NT2/D1 (cell line): ENCODE measurements around the gene RND3.

Source experiments
- SUZ12 ChIP-seq: IDR thresholded peaks from 2 replicates; pipeline ENCODE4 v1.6.1; 2011; ENCODE audit not compliant: insufficient read length, insufficient read depth; ENCODE audit errors: extremely low read depth
- YY1 ChIP-seq: IDR thresholded peaks from 2 replicates; pipeline ENCODE4 v1.6.1; 2011; ENCODE audit not compliant: insufficient read length, insufficient read depth
- ZNF274 ChIP-seq: IDR thresholded peaks from 2 replicates; pipeline ENCODE4 v1.6.1; 2011; ENCODE audit warnings: mild to moderate bottlenecking, low read depth, low read length

DNA sequence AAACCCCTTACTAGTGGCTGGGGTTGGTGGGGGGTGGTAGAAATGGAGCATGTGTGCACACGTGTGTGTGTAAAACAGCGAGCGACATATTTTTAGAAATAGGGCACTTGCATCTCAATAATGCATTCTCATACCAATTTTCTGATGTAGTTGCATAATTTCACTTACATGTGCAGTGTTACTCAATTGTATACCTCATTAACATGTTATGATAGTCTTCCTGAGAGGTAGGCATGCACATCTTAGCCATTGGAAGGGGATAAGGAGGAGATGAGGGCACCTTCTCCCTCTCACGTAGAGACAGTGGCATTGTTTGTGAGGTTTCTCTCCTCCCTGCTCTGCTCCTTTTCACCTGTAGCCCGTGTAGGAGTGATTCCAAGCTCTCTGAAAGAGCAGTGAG, 44.6 kb upstream of the RND3 start:
- no peak for TF ChIP-seq SUZ12
- no peak for TF ChIP-seq ZNF274
- no peak for TF ChIP-seq YY1
